BLaER1 (cell line): ENCODE results near the gene FAM24A.
"Not testable (repeated sequence)": the region's sequence is repeated elsewhere in the genome, so short reads cannot be mapped to it uniquely, and the experiment has no call there.

Experiments
- H3K27ac ChIP-seq: shearing (Covaris generic); formaldehyde crosslinking; 2 replicates; pipeline ENCODE4 v1.8.1; 2022
- H3K27me3 ChIP-seq: shearing (Covaris generic); formaldehyde crosslinking; 2 replicates; pipeline ENCODE4 v1.8.1; 2022
- H3K36me3 ChIP-seq: shearing (Covaris generic); formaldehyde crosslinking; 2 replicates; pipeline ENCODE4 v1.8.1; 2022
- H3K4me1 ChIP-seq: shearing (Covaris generic); formaldehyde crosslinking; 2 replicates; pipeline ENCODE4 v1.8.1; 2022
- H3K4me2 ChIP-seq: shearing (Covaris generic); formaldehyde crosslinking; 2 replicates; pipeline ENCODE4 v1.8.1; 2022
- H3K4me3 ChIP-seq: shearing (Covaris generic); formaldehyde crosslinking; 2 replicates; pipeline ENCODE4 v1.8.1; 2022
- H3K9ac ChIP-seq: shearing (Covaris generic); formaldehyde crosslinking; 2 replicates; pipeline ENCODE4 v1.8.1; 2022
- H3K9me3 ChIP-seq: shearing (Covaris generic); formaldehyde crosslinking; 2 replicates; pipeline ENCODE4 v1.8.1; 2022
- H4K20me1 ChIP-seq: shearing (Covaris generic); formaldehyde crosslinking; 2 replicates; pipeline ENCODE4 v1.8.1; 2022
- Cebpa-rat ChIP-seq: shearing (Covaris generic); IDR thresholded peaks from 2 replicates; pipeline ENCODE4 v1.8.1; 2022

FAM24A gene

DNA sequence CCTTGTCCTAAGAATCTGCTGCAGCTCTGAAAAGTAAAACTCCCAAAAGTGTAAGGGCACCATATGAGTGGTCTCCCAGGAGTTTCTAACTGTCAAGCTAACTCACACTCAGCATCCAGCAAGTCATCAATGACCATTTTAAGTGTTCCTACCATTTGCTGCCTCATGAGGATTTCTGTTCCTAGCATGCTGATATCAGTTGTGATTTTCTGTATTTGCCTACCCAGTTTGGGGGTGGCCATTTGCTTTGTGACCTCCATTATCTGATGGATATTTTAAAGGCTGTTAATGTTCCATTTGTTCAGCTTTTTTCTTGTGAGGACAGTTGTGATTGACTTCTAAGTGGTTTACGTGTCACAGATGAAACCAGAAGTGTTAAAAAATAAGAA is 33.9 kb upstream of the FAM24A start:
- Histone ChIP-seq H3K4me2 (no peak overlapping the region), H3K36me3 (no peaks in the 10 kb centered on the region), H3K27me3 (no peaks in the 10 kb centered on the region), H3K9ac (no peak overlapping the region), H4K20me1 (no peaks in the 10 kb centered on the region), H3K27ac (no peak overlapping the region), H3K4me1 (0 out of 2 replicates have a peak, but pooled peaks cover 9% of the 10 kb centered on the region), H3K4me3 (no peak overlapping the region), H3K9me3 (peaks cover 10% of the 10 kb centered on the region)
- TF ChIP-seq Cebpa-rat: no peak

- no peaks in the 10 kb centered on the region for H3K36me3 ChIP-seq
- H3K27me3 ChIP-seq: no peaks in the 10 kb centered on the region
- H3K4me3 ChIP-seq: no peak overlapping the region
- H3K9me3 ChIP-seq: peaks cover 10% of the 10 kb centered on the region
- 0 out of 2 replicates have a peak, but pooled peaks cover 9% of the 10 kb centered on the region for H3K4me1 ChIP-seq
- no peak overlapping the region for H3K27ac ChIP-seq
- TF ChIP-seq Cebpa-rat: no peak
- H4K20me1 ChIP-seq: no peaks in the 10 kb centered on the region
- H3K9ac ChIP-seq: no peak overlapping the region
- no peak overlapping the region for H3K4me2 ChIP-seq
Measured at GRCh38 chr10:122877264-122877663, 33.1 kb upstream of the FAM24A start.

GRCh38 chr10:122878799-122879338 is 31.5 kb upstream of the FAM24A start:
- Histone ChIP-seq H3K4me3 (no peak overlapping the region), H4K20me1 (no peaks in the 10 kb centered on the region), H3K9ac (no peak overlapping the region), H3K36me3 (no peaks in the 10 kb centered on the region), H3K4me1 (0 out of 2 replicates have a peak, but pooled peaks cover 9% of the 10 kb centered on the region), H3K4me2 (no peak overlapping the region), H3K27me3 (no peaks in the 10 kb centered on the region), H3K9me3 (peaks cover 10% of the 10 kb centered on the region), H3K27ac (no peak overlapping the region)
- no peak for TF ChIP-seq Cebpa-rat

GRCh38 chr10:122879339-122880273 is 30.8 kb upstream of the FAM24A start, which contains the start of gene FAM24B:
Gene FAM24B (minus strand): TSS chr10:122879581. CDS start chr10:122850515, 29,066 bp downstream.
- TF ChIP-seq Cebpa-rat: no peak
- H3K27ac ChIP-seq: no peak within 1 kb of the TSS

DNA sequence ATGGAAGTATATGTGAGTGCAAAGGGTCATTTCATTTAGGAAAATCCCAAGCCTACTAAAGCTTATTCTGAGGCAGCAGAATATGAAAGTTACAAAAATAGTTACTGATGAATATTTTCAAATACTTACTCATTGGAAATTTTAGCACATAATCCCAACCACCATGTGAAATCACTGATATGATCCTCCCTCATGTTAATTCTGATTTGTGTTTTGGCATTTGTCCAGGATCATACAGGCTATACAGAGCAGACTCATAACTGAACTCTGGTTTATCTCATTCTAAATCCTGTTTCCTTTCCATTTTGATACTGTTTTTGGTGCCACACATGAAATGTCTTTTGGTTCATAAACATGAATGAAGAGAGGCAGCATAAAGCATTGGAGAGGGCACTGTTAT is 27.6 kb upstream of the FAM24A start:
- TF ChIP-seq Cebpa-rat: no peak
- no peaks in the 10 kb centered on the region for H4K20me1 ChIP-seq
- H3K27me3 ChIP-seq: no peaks in the 10 kb centered on the region
- H3K4me3 ChIP-seq: no peak overlapping the region
- no peaks in the 10 kb centered on the region for H3K36me3 ChIP-seq
- H3K9ac ChIP-seq: no peak overlapping the region
- H3K27ac ChIP-seq: no peak overlapping the region
- no peak overlapping the region for H3K4me2 ChIP-seq
- H3K9me3 ChIP-seq: peaks cover 10% of the 10 kb centered on the region
- H3K4me1 ChIP-seq: no peaks in the 10 kb centered on the region

More at GRCh38 chr10:122879339-122880273, 30.8 kb upstream of the FAM24A start, which contains the start of gene FAM24B:
- Histone ChIP-seq H4K20me1 (no peaks in the 10 kb centered on the region), H3K4me2 (no peak within 1 kb of the TSS), H3K27me3 (no peaks in the 10 kb centered on the region), H3K4me1 (0 out of 2 replicates have a peak, but pooled peaks cover 9% of the 10 kb centered on the region), H3K36me3 (no peaks in the 10 kb centered on the region), H3K9me3 (peaks cover 10% of the 10 kb centered on the region), H3K9ac (no peak within 1 kb of the TSS), H3K4me3 (no peak within 1 kb of the TSS)

GRCh38 chr10:122884166-122884565 is 26.2 kb upstream of the FAM24A start:
- Histone ChIP-seq H3K4me1 (no peaks in the 10 kb centered on the region), H3K9ac (no peak overlapping the region), H3K36me3 (no peaks in the 10 kb centered on the region), H3K27ac (no peak overlapping the region), H3K27me3 (no peaks in the 10 kb centered on the region), H3K4me2 (no peak overlapping the region), H3K4me3 (no peak overlapping the region), H3K9me3 (peaks cover 9% of the 10 kb centered on the region), H4K20me1 (no peaks in the 10 kb centered on the region)
- TF ChIP-seq Cebpa-rat: no peak

GRCh38 chr10:122894261-122894944 is 16.0 kb upstream of the FAM24A start:
- Histone ChIP-seq H3K4me2 (no peak overlapping the region), H3K9ac (no peak overlapping the region), H3K27me3 (no peaks in the 10 kb centered on the region), H3K9me3 (no peaks in the 10 kb centered on the region), H3K27ac (no peak overlapping the region), H3K4me3 (no peak overlapping the region), H4K20me1 (no peaks in the 10 kb centered on the region), H3K36me3 (no peaks in the 10 kb centered on the region), H3K4me1 (no peaks in the 10 kb centered on the region)
- no peak for TF ChIP-seq Cebpa-rat

GRCh38 chr10:122903861-122904260 is 6.5 kb upstream of the FAM24A start:
- not testable (repeated sequence) for H3K9ac ChIP-seq, H3K4me2 ChIP-seq, H3K4me1 ChIP-seq, H4K20me1 ChIP-seq, H3K27me3 ChIP-seq, H3K36me3 ChIP-seq, H3K4me3 ChIP-seq, H3K27ac ChIP-seq, H3K9me3 ChIP-seq

GRCh38 chr10:122911889-122912484 is 1.6 kb downstream of the FAM24A start:
- TF ChIP-seq Cebpa-rat: no peak
- Histone ChIP-seq H3K4me1 (no peaks in the 10 kb centered on the region), H3K4me2 (no peak overlapping the region), H3K27ac (no peak overlapping the region), H3K36me3 (no peaks in the 10 kb centered on the region), H3K9ac (no peak overlapping the region), H3K9me3 (no peaks in the 10 kb centered on the region), H3K27me3 (no peaks in the 10 kb centered on the region), H3K4me3 (no peak overlapping the region), H4K20me1 (0 out of 2 replicates have a peak, but pooled peaks cover 4% of the 10 kb centered on the region)
